GM12875 (cell line): ENCODE results near the gene EWSR1.
"Not testable (repeated sequence)": the region's sequence is repeated elsewhere in the genome, so short reads cannot be mapped to it uniquely, and the experiment has no call there.

Source experiments
- H3K4me3 ChIP-seq: one replicate; pipeline ENCODE4 v1.5.1; 2011; ENCODE audit warnings: low read depth, low read length, control low read depth
- TF ChIP-seq, protein P1 (sequence below): IDR thresholded peaks from 2 replicates; pipeline ENCODE4 v1.5.1; 2011; ENCODE audit warnings: low read depth, mild to moderate bottlenecking, control low read depth, inconsistent platforms, low read length, moderate library complexity, borderline replicate concordance; ENCODE audit not compliant: insufficient read depth

EWSR1 gene, protein sequence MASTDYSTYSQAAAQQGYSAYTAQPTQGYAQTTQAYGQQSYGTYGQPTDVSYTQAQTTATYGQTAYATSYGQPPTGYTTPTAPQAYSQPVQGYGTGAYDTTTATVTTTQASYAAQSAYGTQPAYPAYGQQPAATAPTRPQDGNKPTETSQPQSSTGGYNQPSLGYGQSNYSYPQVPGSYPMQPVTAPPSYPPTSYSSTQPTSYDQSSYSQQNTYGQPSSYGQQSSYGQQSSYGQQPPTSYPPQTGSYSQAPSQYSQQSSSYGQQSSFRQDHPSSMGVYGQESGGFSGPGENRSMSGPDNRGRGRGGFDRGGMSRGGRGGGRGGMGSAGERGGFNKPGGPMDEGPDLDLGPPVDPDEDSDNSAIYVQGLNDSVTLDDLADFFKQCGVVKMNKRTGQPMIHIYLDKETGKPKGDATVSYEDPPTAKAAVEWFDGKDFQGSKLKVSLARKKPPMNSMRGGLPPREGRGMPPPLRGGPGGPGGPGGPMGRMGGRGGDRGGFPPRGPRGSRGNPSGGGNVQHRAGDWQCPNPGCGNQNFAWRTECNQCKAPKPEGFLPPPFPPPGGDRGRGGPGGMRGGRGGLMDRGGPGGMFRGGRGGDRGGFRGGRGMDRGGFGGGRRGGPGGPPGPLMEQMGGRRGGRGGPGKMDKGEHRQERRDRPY

DNA sequence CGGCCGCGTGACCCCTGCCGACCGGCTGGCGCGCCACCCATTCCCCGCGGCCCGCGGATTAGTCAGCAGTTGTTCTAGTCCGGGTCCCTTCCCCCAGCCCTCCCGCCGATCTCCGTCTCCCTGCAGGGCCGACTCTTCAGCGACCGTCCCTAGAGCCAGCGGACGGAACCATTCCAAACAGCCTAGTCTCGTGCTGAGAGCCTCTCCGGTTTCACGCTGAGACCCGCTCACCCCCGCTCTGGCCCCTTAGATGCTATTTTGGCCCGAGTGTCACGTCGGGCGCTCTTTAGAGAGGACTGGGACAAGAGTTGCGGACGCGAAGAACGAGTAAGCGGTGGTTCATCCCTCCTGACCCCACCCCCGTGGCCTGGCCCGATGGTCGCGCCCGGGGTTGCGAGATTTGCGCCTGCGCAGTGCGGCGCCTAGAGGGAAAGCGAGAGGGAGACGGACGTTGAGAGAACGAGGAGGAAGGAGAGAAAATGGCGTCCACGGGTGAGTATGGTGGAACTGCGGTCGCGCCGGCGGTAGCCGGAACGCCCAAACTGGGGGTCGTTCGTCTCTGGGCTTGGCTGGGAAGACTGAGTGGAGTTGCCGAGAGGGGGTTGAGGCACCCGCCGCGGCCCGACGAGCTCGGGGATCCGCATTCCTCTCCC, at the start of gene EWSR1, which contains the start of gene RHBDD3:
Gene EWSR1, plus strand, starts transcription at position 411 of the 653 bp plus-strand sequence. Its CDS starts 69 bp downstream, at position 480.
Gene RHBDD3, minus strand, starts transcription at position 124 of the 653 bp plus-strand sequence. CDS start 2,355 bp downstream, outside the sequence.
- TF ChIP-seq, protein P1, sequence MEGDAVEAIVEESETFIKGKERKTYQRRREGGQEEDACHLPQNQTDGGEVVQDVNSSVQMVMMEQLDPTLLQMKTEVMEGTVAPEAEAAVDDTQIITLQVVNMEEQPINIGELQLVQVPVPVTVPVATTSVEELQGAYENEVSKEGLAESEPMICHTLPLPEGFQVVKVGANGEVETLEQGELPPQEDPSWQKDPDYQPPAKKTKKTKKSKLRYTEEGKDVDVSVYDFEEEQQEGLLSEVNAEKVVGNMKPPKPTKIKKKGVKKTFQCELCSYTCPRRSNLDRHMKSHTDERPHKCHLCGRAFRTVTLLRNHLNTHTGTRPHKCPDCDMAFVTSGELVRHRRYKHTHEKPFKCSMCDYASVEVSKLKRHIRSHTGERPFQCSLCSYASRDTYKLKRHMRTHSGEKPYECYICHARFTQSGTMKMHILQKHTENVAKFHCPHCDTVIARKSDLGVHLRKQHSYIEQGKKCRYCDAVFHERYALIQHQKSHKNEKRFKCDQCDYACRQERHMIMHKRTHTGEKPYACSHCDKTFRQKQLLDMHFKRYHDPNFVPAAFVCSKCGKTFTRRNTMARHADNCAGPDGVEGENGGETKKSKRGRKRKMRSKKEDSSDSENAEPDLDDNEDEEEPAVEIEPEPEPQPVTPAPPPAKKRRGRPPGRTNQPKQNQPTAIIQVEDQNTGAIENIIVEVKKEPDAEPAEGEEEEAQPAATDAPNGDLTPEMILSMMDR = no peak

DNA sequence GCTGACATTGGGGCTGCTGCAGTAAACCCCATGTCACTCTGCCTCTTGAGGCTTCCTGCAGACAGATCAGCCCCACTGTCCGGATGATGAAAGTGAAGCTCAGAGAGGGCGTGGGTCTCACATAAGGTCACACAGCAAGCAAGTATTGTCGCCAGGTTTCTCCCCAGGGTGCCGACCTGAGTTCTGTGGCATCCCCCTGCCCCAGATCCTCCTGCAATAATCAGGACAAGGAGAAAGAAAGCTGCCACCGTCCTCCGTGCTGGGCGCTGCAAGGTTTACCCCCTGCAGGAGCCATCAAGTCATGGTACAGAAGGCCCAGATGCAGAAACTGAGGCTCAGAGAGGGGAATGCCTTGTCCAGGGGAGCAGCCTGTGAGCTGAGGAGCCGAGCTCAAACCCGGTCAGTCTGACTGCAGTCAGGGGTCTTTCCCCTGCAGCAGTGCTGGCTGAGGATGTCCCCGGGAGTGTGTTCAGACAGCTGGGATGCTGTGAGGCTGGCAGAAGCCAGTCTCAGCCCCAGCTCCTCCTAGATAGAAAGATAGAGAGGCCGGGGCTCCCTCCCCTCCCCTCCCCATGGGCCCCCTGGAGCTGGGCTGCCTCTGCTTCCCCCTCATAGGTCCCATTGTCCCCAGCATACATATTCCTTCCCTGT, 49.2 kb upstream of the EWSR1 start:
- TF ChIP-seq, protein P1 = no peak
- no peak overlapping the region for H3K4me3 ChIP-seq

More for the DNA sequence above, at the start of gene EWSR1, which contains the start of gene RHBDD3:
- peak within 1 kb of the TSS; percentile 92 for H3K4me3 ChIP-seq

DNA sequence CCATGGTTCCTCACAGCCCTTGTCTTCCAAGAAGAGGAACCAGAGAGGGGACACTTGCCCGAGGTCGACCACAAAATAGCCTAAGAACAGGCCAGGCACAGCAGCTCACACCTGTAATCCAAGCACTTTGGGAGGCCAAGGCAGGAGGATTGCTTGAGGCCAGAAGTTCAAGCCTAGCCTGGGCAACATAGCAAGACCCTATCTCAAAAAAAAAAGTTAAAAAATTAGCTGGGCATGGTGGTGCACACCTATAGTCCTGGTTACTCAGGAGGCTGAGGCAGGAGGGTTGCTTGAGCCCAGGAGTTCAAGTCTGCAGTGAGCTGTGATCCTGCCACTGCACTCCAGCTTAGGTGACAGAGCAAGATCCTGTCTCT, 48.7 kb upstream of the EWSR1 start:
- not testable (repeated sequence) for H3K4me3 ChIP-seq

DNA sequence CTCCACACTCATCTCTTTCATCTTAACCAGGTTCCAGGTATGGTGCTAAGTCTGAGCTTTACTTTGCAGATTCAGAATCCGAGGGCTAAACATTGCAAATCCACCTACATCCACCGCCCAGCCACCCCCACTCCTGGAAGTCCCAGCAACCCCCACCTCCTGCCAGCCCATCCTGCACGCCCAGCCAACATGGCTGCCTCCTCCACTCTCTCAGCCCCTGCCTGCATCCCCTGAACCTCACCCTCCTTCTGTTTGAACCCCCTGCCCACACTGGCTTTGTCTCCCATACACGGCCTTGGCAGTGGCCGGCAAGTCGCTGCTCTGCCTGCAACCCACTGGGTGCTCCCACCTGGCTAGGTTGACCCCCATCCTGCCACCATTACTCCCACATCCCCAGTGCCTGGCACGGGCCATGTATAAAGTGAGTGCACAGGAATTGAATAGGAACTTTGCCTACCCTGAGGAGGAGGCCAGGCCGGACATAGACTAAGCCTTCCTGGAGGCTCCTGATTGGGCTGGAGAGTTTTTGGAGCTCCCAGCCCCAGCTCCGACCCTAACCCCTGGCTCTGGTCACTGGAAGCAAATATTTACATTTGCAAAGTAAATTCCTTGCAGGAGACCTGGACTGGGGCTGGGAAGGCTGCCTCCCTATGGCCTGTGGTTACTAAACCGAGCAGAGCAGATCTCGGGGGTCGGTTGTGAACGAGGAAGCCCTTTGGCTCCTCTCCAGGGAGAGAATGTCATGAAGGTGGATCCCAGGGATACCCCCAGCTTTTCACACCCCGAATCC, 48.0 kb upstream of the EWSR1 start:
- no peak overlapping the region for H3K4me3 ChIP-seq
- TF ChIP-seq, protein P1 = no peak

DNA sequence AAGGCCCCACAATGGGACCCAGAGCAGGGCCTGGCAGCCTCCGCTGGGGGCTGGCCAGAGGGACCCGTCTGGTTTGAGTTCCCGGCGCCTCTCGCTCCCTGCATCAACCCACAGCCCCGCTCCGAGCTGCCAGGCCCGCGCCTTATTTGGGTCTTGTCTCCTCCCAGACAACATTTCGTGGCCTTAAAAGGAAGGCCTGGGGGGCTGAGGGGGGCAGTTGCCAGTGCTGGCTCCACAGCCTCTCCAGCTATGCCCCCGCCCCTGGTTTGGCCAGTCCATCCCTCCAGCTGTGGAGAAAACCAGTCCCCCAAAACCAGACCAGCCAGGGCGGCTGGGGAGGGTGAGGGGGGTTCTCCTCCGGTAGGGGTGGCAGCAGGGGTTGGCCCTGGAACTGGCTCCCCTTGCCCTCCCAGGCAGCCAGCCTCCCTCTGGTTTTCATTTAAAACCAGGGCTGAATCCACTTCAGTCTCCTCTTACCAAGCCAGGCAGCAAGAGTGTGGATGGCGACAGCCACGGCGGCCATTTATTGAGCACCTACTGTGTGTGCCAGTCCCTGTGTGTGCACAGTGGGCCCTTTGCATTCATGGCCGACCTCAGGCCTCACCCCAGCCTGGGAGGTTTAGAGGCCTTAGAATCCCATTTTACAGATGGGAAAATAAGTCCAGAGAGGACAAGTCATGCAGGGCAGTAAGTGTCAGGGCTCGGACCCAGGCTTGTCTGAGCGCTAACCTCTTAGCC, 43.8 kb upstream of the EWSR1 start:
- no peak overlapping the region for H3K4me3 ChIP-seq
- TF ChIP-seq, protein P1 = no peak

DNA sequence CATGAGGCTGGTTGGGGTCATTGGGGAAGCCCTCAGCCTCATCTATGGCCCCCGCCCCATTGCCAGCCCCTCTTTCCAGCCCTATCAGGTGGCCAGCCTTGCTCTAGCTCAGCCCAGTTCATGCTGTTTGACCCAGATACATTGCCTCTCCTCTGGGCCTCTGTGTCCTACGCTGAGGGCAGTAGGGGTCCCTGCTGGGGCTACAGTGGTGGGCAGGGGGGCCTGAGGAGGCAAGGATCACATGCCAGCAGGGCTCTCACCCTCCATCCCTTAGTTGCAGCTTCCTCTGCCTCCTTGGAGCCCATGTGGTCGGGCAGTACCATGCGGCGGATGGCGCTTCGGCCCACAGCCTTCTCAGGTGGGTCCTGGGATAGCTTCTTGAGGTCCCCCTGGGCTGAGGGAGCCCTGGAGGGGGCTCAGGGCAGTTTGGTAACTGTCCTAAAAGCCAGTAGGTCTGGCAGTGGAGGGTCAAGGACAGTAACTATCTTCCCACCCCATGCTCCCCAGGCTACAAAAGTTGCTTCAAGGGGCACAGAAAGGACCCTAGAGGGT, 43.1 kb upstream of the EWSR1 start:
- TF ChIP-seq, protein P1 = no peak
- H3K4me3 ChIP-seq = no peak overlapping the region
